ENCODE data around the gene HOXB4.

DNA sequence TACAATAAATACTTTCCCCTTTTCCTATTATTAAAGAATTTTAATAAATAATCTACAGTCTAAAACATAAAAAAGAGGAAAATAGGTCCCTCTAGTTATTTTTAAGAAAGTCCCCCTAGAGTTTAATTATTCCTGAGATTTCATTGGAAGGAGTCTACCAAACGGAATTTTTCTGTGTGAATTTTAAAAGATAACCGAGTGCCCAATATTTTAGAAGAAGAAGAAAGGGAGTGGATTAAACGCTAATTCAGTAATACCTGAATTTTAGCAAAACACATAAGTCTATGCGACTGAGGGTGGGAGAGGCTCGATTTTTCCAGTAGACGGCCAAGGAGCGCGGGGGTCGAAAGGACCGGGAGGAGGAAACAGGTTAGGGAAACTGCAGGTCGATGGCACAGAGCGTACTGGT lies 35.4 kb downstream of the HOXB4 start:
- TF ChIP-seq, protein P1, sequence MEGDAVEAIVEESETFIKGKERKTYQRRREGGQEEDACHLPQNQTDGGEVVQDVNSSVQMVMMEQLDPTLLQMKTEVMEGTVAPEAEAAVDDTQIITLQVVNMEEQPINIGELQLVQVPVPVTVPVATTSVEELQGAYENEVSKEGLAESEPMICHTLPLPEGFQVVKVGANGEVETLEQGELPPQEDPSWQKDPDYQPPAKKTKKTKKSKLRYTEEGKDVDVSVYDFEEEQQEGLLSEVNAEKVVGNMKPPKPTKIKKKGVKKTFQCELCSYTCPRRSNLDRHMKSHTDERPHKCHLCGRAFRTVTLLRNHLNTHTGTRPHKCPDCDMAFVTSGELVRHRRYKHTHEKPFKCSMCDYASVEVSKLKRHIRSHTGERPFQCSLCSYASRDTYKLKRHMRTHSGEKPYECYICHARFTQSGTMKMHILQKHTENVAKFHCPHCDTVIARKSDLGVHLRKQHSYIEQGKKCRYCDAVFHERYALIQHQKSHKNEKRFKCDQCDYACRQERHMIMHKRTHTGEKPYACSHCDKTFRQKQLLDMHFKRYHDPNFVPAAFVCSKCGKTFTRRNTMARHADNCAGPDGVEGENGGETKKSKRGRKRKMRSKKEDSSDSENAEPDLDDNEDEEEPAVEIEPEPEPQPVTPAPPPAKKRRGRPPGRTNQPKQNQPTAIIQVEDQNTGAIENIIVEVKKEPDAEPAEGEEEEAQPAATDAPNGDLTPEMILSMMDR (IDR thresholded peaks at IDR 0.05) = no peak
- no peak for TF ChIP-seq POLR2A (IDR thresholded peaks at IDR 0.05)

All from adrenal gland (tissue), 5 donors.